Renal cortical epithelial cell (primary cell): Measurements from ENCODE around the gene NDFIP1. TPM values are rescaled to one million over a fixed set of nuclear protein-coding genes. Genes with fewer than 3 reads are reported as not detected.
A peak's percentile ranks its signal among the peaks of the same experiment; 100 is the strongest.
"Not testable (repeated sequence)": the region's sequence is repeated elsewhere in the genome, so short reads cannot be mapped to it uniquely, and the experiment has no call there.

Experiments
- DNase-seq: peaks from one replicate; pipeline ENCODE4 v3.0.0-alpha.2; 2011; ENCODE audit warnings: low read depth
- total RNA-seq: library from RNA; depleted of rRNA; stranded (reverse); fragments of >200 nt; gene quantifications from 2 replicates; pipeline ENCODE4 v1.2.3, GENCODE V29; 2014

The NDFIP1 gene
- total RNA-seq, 1 donor from 2014 or later = 126 TPM

- DNase-seq = no peak
Observed at GRCh38 chr5:142153674-142154448, 45.3 kb downstream of the NDFIP1 start.

DNA sequence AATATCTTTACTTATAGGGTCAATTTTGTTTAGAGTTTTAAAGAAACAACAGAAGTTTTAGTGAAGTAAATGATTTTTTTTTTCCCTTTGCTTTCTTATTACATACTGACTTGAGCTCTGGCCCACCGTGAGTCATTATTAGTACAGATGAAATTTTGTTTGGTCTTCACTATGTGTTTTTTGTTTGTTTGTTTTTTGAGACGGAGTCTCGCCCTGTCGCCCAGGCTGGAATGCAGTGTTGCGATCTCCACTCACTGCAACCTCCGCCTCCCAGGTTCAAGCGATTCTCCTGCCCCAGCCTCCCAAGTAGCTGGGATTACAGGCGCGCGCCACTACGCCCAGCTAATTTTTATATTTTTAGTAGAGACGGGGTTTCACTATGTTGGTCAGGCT lies 45.9 kb downstream of the NDFIP1 start:
- not testable (repeated sequence) for DNase-seq

DNA sequence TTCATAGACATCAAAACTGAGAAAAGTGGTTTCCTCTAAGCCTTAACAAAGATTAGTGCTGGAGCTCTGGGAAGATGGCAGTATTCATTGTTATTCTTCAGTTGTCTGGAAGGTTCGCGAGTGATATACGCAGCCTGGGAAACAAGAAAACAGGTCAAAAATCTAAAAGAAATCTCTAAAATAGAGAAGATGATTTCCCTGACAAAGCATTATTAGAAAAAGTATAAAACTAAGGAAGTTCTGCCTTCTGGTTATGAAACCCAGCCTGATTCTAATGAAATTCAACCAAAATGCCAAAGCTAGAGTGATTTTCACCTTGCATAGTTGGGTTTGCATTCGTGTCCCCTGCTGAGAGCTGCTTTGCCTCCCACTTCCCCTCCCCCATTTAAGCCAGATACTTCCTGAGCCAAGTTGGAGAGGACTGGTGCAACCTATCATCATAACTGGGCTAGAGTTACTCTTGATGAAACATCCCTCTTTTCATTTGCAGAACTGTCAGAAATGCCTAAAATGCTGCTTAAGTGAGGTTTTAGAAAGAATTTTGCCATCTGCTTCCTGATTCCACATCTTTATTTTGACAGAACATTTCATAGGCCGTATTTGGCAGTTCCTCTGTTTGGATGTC lies 48.4 kb downstream of the NDFIP1 start:
- DNase-seq = no peak

GRCh38 chr5:142159354-142159753 lies 50.8 kb downstream of the NDFIP1 start:
- DNase-seq = no peak

DNA sequence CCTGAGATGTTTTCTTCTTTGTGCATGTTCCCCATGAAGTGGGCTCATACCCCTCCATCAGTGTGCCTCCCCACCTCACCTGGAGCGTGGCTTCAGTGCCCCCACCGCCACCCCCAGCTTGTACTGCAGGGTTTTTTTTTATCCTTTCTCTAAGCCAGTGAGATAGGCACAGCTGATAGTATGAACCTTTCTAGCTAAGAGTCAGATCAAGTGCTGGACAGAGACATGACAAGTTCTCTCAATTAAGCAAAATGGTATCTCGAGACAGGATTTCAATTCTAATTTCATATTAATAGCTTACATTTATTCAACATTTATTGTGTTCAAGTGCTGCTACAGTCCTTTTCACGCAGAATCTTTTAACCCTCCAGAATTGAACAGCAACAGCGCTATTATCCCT lies 55.7 kb downstream of the NDFIP1 start:
- DNase-seq = no peak

GRCh38 chr5:142166754-142167153 lies 58.2 kb downstream of the NDFIP1 start:
- no peak for DNase-seq

GRCh38 chr5:142167458-142167857 lies 58.9 kb downstream of the NDFIP1 start:
- no peak for DNase-seq

GRCh38 chr5:142168365-142168764 lies 59.8 kb downstream of the NDFIP1 start:
- DNase-seq = no peak

DNA sequence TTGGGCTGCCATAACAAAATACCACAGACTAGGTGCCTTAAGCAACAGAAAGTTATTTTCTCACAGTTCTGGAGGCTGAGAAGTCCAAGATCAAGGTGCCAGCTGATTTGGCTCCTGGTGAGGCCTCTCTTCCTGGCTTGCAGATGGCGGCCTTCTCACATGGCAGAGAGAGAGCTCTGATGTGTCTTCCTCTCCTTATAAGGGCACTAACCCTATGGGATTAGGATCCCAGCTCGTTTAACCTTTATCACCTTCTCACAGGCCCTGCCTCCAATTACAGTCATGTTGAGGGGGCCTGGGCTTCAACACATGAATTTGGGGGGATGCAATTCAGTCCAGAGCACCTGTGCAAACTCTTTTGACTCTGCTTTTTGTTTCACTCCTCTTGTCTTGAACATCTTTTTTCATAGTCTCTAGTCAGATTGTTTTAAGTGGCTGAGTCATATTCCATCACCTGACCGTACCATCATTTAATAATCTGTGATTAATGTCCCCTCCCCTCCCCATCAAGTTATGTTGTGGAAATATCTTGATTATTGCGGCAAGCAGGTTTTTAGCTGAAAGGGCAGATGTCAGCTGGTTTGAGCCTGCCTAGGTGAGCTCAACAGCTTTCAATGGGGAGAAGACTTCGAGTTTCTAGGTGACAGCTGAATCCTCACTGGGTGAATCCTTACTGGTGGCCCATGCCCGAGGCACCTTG lies 61.8 kb downstream of the NDFIP1 start:
- no peak for DNase-seq

- DNase-seq = peak; percentile 10
Observed at GRCh38 chr5:142171270-142171669, 62.7 kb downstream of the NDFIP1 start.

DNA sequence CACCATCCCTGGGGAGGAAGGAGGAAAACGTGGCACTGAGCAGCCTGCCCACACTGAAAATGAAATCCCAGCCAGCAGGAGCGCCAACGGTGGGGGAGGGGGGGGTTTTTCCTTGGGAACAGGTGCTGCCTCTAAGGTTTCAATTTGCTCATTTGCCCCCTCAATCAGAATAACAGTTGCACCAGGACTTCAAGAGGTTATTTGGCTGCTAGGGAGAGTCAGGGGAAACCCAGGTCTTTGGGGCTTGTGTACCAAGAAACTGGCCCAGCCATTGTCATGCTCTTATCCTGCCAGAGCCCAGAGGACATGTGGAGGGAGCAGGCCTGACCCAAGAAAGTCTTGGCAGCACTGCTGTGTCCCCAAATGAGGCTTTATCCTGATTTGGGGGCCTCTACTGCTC lies 66.5 kb downstream of the NDFIP1 start:
- DNase-seq = no peak

- no peak for DNase-seq
Observed at GRCh38 chr5:142175461-142176142, 67.0 kb downstream of the NDFIP1 start.

GRCh38 chr5:142176255-142176654 lies 67.7 kb downstream of the NDFIP1 start:
- DNase-seq = no peak

DNA sequence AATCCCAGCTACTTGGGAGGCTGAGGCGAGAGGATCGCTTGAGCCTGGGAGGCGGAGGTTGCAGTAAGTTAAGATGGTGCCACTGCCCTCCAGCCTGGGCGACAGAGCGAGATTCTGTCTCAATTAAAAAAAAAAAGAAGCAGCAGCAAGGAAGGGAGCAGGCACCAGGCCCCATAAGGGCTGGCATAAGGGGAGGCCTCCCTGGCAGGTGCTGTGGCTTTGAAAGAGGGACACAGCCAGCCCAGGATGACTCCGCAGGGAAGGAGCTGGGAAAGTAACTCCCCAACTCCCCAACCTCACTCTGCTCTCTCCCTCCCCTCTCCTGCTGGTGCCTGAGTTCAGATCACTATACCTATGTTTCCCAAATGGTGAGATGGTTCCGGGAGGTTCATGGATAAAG lies 70.1 kb downstream of the NDFIP1 start:
- DNase-seq = no peak

DNA sequence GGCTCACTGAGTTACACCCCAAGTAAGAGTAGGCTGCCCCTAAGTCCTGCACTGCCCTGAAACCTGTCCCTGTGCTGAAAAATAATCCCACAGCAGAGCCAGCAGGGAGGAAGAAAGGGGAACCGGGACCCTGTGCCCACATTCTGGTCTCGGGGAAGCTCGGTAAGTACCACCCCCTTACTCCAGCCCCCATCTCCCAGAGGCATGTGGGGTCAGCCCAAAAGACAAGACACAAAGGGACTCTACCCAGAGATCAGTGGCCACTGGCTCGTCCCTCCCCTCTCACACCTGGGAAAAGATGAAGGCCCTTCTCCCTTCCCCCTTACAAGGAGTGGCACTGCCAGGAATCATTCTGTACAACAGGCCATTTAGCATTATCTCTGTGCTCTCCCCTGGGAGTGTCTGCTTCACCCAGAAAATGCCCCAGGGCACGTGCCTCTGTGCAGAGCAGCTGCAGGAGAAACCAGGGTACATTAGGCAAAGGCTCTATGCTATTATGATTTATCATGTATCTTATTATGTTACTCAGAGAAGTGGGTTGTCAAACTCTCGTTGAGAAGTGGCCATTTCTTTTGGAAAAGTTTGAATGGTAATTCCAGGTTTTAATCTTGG lies 71.3 kb downstream of the NDFIP1 start:
- DNase-seq = no peak

DNA sequence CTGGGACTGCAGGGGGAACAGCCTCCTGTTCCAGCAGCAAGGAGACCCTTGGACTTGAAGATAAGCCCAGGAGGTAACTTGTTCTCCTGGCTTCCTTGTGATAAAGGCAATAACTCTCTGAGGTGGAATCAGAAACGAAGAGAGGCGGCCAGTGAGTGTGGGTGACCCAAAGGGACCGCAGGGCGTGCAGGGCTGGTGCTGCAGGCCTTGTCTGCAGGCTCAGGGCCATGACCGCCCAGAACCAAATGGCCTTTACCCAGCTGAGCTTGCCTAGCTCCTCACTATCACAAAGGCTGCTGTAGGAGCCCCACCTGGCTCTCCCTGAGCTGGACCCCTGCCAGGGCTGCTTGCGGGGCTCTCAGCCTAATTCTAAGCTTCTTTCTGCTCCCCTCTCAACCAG lies 72.5 kb downstream of the NDFIP1 start:
- no peak for DNase-seq

DNA sequence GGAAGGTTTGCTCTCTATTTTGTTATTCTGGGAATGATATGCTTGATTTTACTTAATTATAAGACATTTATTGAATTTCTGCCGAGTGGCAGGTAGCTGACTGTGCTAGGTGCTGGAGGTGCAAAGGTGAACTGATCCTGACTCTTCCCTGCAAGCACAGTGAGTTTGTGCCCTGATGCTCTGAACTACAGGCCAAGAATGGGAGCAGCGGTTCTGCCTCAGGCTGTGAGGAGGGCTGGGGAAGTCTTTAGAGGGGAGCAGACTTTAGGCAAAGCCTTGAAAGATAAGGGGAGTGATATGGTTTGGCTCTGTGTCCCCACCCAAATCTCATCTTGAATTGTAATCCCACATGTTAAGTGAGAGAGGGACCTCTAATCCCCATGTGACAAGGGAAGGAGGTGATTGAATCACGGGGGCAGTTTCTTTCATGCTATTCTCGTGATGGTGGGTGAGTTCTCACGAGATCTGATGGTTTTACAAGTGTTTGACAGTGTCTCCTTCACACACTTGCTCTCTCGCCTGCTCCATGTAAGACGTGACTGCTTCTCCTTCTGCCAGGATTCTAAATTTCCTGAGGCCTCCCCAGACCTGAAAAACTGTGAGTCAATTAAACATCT lies 73.1 kb downstream of the NDFIP1 start:
- no peak for DNase-seq

GRCh38 chr5:142182840-142183239 lies 74.3 kb downstream of the NDFIP1 start:
- no peak for DNase-seq

- no peak for DNase-seq
Observed at GRCh38 chr5:142183561-142183960, 75.0 kb downstream of the NDFIP1 start.

- DNase-seq = no peak
Observed at GRCh38 chr5:142184988-142185387, 76.4 kb downstream of the NDFIP1 start.

GRCh38 chr5:142186514-142186856 lies 77.9 kb downstream of the NDFIP1 start:
- DNase-seq = no peak
